ENCODE data around the gene CD244. TPM values are rescaled to one million over a fixed set of nuclear protein-coding genes. Genes with fewer than 3 reads are reported as not detected.

CD244 gene
- total RNA-seq, 1 donor from 2014 or later, result not detected

GRCh38 chr1:160814856-160815255, 47.8 kb downstream of the CD244 start:
- no peak for DNase-seq (ENCODE audit: low read depth, low spot score)
- Mint-ChIP-seq H3K27ac (ENCODE audit: unreplicated experiment) (no peak overlapping the region), H3K9me3 (no peaks in the 10 kb centered on the region), H3K27me3 (ENCODE audit: low read depth) (peaks cover 5% of the 10 kb centered on the region), H3K36me3 (ENCODE audit: low read depth) (no peaks in the 10 kb centered on the region), H3K4me1 (peaks cover 7% of the 10 kb centered on the region), H3K4me3 (no peak overlapping the region)
- TF ChIP-seq CTCF (conservative IDR thresholded peaks at IDR 0.05), result no peak

GRCh38 chr1:160814316-160814715, 48.4 kb downstream of the CD244 start:
- no peaks in the 10 kb centered on the region for H3K36me3 Mint-ChIP-seq (ENCODE audit: low read depth)

GRCh38 chr1:160813215-160813614, 49.5 kb downstream of the CD244 start:
- Mint-ChIP-seq H3K36me3 (ENCODE audit: low read depth) (no peaks in the 10 kb centered on the region), H3K9me3 (no peaks in the 10 kb centered on the region), H3K4me1 (peaks cover 2% of the 10 kb centered on the region), H3K27me3 (ENCODE audit: low read depth) (peaks cover 7% of the 10 kb centered on the region), H3K27ac (ENCODE audit: unreplicated experiment) (no peak overlapping the region), H3K4me3 (no peak overlapping the region)
- DNase-seq (ENCODE audit: low read depth, low spot score), result no peak
- no peak for TF ChIP-seq CTCF (conservative IDR thresholded peaks at IDR 0.05)

More at GRCh38 chr1:160814316-160814715, 48.4 kb downstream of the CD244 start:
- no peak for TF ChIP-seq CTCF (conservative IDR thresholded peaks at IDR 0.05)
- DNase-seq (ENCODE audit: low read depth, low spot score), result no peak
- Mint-ChIP-seq H3K27me3 (ENCODE audit: low read depth) (peaks cover 7% of the 10 kb centered on the region), H3K9me3 (no peaks in the 10 kb centered on the region), H3K27ac (ENCODE audit: unreplicated experiment) (no peak overlapping the region), H3K4me3 (no peak overlapping the region), H3K4me1 (peaks cover 7% of the 10 kb centered on the region)

- no peak overlapping the region for H3K4me3 Mint-ChIP-seq
- peaks cover 9% of the 10 kb centered on the region for H3K9me3 Mint-ChIP-seq
- peaks cover 8% of the 10 kb centered on the region for H3K27me3 Mint-ChIP-seq (ENCODE audit: low read depth)
- no peaks in the 10 kb centered on the region for H3K4me1 Mint-ChIP-seq
- H3K27ac Mint-ChIP-seq (ENCODE audit: unreplicated experiment), result no peak overlapping the region
- DNase-seq (ENCODE audit: low read depth, low spot score), result no peak
- peaks cover 10% of the 10 kb centered on the region for H3K36me3 Mint-ChIP-seq (ENCODE audit: low read depth)
- TF ChIP-seq CTCF (conservative IDR thresholded peaks at IDR 0.05), result no peak
These were observed 51.5 kb downstream of the CD244 start for GRCh38 chr1:160811147-160811546.

GRCh38 chr1:160810486-160810885, 52.2 kb downstream of the CD244 start:
- H3K9me3 Mint-ChIP-seq, result peaks cover 13% of the 10 kb centered on the region
- no peak for DNase-seq (ENCODE audit: low read depth, low spot score)
- no peak for TF ChIP-seq CTCF (conservative IDR thresholded peaks at IDR 0.05)

GRCh38 chr1:160808289-160808688, 54.4 kb downstream of the CD244 start:
- Mint-ChIP-seq H3K4me3 (no peak overlapping the region), H3K36me3 (ENCODE audit: low read depth) (peaks cover 15% of the 10 kb centered on the region), H3K27me3 (ENCODE audit: low read depth) (peaks cover 14% of the 10 kb centered on the region), H3K4me1 (no peaks in the 10 kb centered on the region), H3K9me3 (peaks cover 20% of the 10 kb centered on the region), H3K27ac (ENCODE audit: unreplicated experiment) (no peak overlapping the region)
- no peak for DNase-seq (ENCODE audit: low read depth, low spot score)
- TF ChIP-seq CTCF (conservative IDR thresholded peaks at IDR 0.05), result no peak

More at GRCh38 chr1:160810486-160810885, 52.2 kb downstream of the CD244 start:
- peaks cover 11% of the 10 kb centered on the region for H3K36me3 Mint-ChIP-seq (ENCODE audit: low read depth)
- H3K27me3 Mint-ChIP-seq (ENCODE audit: low read depth), result peaks cover 8% of the 10 kb centered on the region
- no peaks in the 10 kb centered on the region for H3K4me1 Mint-ChIP-seq
- H3K27ac Mint-ChIP-seq (ENCODE audit: unreplicated experiment), result no peak overlapping the region
- H3K4me3 Mint-ChIP-seq, result no peak overlapping the region

Measured in neural crest cell (in vitro differentiated cells).